Measurements from ENCODE around the gene ARL6.

The ARL6 gene

DNA sequence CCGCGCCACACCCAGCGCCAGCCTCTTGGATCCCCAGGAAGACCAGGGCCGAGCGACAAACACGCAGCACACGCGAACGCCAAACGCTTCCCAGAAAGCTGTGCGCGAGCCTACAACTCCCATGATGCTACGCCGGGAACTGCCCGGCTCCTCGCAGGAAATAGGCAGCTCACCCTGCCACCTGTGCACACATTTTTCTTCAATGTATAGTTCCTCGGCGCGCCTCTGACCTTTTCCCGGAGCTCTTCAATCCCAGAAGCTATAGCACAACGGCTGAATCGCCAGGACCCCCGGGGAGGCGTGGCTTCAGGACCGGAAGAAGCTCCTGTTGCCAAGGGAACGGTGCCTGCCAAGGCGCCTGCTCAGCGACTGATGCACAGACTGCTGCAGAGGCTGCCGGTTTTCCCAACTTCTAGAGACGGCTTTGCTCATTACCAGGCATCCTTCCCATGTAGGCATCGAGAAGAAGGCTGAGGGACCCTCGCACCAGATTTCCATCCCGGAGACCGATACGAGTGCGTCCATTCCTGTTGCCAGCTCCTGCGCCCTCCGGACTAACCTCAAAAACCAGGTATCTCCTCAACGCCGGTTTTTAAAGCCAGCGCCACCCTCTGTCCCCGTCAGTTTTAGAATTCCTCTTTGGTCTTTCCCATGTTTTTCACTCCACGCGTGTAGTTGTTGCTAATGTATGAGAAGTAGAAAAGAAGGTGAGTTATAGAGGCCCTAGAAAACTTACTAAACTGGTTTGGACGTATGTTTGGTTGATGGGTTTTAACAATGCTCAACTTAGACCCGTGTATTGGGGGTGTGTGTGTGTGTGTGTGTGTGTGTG, at the start of gene ARL6:
TSS of gene ARL6 (plus strand) at position 352 of the 832 bp plus-strand sequence. CDS start 3,350 bp downstream, outside the sequence.
- DNase-seq (ENCODE audit: low read depth, low spot score) = peak; percentile 61

DNA sequence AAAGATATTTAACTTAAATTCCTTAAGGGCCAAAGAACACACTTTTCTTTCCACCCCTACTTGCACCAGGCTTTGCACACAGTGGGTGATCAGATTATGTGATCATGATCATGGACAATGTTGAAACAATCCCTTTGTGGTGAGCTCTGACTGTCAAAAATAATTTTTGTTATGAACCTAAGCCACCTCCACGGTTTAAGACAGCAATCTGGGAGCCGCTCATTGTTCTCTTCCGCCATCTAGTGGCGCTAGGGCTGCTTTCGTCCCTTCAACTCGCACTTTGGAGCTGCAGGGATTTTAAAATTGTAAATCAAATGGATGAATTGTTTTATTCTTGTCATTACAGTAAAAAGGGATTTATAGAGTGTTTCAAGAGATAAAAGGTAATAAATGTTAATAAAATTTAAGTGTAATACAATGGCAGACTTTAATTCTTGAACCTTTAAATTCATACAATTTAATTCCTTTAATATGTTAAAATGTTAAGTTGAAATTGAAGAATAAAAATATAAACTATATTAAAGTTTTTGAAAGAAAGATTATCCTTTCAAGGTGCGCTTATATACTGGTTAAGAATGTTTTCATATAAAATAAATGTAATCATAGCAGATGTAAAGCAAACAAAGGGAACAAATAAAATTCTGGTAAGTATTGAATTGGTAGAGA, 45.3 kb upstream of the ARL6 start:
- peak; percentile 18 for DNase-seq (ENCODE audit: low read depth, low spot score)

- no peak for DNase-seq (ENCODE audit: low read depth, low spot score)
These were observed 44.1 kb upstream of the ARL6 start for GRCh38 chr3:97720417-97720816.

- DNase-seq (ENCODE audit: low read depth, low spot score) = no peak
These were observed 43.1 kb upstream of the ARL6 start for GRCh38 chr3:97721446-97721845.

DNA sequence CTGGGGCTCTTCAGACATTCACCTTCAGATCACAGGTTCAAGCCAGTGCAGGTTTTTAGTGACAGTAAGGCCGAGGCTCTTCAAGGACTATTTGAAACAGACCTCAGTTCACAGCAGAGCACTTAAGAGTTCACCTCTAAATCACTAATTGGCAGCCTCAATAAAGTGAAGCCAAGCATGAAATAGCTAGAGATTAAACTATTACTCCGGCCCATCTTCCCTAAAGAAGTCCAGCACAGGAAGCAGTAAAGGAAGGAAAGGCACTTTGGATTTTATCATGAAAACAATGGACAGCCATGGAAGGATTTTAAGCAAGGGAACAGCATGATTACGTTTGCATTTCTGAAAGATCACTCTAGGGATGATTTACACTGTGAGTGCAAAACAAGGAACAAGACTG, 27.6 kb upstream of the ARL6 start:
- DNase-seq (ENCODE audit: low read depth, low spot score) = no peak

DNA sequence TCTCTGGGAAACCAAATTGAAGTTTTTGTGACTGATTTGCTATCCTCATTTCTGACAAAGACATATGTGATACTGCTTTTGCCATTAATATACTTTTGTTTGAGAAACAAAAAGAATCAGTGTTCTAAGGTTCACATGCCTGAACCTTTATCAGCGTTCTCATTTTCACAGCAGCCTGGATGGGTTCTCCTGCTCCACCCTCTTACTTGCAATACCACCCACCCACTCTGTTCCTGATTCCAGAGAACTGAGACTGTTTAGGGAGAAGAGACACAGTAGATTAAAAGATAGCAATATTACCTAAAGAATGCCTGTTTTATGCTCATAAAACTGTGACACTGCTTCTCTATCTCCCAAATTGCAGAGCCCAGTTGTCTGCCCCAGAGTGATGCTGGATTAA, 25.8 kb upstream of the ARL6 start:
- no peak for DNase-seq (ENCODE audit: low read depth, low spot score)

DNA sequence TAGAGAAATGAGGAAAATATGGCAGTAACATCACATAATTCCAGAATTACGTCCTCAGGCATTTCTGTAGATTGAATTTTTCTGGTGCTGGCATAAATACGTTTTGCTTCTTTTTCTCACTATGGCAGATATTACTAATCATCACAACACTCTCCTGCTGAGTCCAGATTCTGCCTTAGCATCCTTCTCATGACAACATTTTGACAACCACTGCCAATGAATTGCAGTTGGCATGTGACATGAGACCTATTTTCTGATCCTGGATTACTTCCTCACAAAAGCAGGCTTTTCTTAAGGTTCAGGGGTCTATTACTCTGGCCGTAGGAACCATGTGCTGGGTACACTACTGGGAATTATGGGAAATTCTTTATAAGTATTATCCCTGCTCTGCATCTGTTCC, 22.5 kb upstream of the ARL6 start:
- DNase-seq (ENCODE audit: low read depth, low spot score) = no peak

GRCh38 chr3:97744289-97744688, 20.3 kb upstream of the ARL6 start:
- no peak for DNase-seq (ENCODE audit: low read depth, low spot score)

GRCh38 chr3:97763586-97764406, 762 bp upstream of the ARL6 start:
- DNase-seq (ENCODE audit: low read depth, low spot score) = no peak

GRCh38 chr3:97765336-97765735, 778 bp downstream of the ARL6 start:
- no peak for DNase-seq (ENCODE audit: low read depth, low spot score)

- DNase-seq (ENCODE audit: low read depth, low spot score) = no peak
These were observed 8.4 kb downstream of the ARL6 start for GRCh38 chr3:97772926-97773325.

- no peak for DNase-seq (ENCODE audit: low read depth, low spot score)
These were observed 13.6 kb downstream of the ARL6 start for GRCh38 chr3:97778152-97778551.

DNA sequence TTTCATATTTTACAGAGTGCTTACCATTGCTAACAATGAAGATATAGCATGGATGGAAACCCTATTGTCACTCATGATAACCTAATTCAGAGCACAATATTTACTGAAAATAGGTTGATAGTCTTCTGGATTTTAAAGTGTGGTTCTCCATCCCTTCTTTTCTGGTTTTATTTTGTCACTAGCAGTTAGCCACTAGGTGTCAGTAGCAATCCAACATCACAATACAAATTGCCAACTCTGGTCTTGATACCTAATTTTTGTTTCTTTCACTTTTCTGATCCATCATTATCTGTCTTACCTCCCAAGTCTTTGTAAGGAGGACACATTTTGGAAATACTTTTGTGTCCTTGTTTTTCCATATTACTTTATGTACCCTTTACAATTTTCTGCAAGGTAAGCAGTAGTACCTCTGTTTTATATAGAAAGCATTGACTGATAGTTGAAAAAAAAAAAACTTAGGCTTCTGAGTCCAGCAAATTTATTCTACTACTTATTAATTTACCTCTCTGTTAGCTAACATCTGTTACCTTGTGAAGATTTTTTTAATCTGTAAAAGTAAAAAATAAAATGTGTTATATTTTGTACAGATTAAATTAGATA, 29.0 kb downstream of the ARL6 start:
- DNase-seq (ENCODE audit: low read depth, low spot score) = peak; percentile 17

- DNase-seq (ENCODE audit: low read depth, low spot score) = no peak
These were observed 31.4 kb downstream of the ARL6 start for GRCh38 chr3:97795951-97796350.

DNA sequence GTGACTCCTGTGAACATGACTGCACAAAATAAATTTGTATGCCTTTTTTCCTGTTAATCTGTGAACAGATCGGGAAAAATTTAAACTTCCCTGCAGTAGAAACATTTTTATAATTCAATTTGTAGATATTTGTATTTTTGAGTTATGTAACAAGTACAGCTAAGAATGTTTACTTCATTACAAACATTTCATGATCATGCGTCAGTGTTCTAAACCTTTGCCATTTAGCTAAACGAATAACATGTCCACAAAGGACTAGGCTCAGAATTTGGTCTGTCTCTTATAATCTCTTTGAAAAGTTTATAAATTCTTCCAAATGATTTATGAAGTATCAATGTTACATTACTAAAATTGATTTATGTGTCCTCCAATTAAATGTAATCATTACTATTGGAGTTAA, 39.9 kb downstream of the ARL6 start:
- no peak for DNase-seq (ENCODE audit: low read depth, low spot score)

GRCh38 chr3:97810779-97811390, 46.3 kb downstream of the ARL6 start:
- DNase-seq (ENCODE audit: low read depth, low spot score) = no peak

GRCh38 chr3:97815149-97815917, 50.8 kb downstream of the ARL6 start:
- no peak for DNase-seq (ENCODE audit: low read depth, low spot score)

- DNase-seq (ENCODE audit: low read depth, low spot score) = no peak
These were observed 52.3 kb downstream of the ARL6 start for GRCh38 chr3:97816811-97817210.

DNA sequence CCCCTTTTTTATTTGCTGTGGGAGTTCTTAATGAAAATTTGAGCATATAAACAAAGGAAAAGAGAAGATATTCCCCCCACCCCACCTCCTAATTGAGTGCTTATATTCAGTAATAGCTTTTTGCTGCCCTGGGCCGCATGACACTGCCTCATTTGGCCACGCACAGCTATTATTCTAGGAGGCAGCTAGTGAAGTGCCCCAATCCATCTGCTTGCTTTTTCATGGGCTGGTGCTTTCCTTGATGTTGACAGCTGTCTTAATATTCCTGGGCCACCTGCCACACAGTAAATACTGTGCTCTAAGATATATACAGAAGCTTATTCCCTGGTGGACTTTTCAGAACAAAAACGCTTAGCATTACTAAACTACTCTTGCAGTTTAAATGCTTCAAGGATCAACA, 53.4 kb downstream of the ARL6 start:
- DNase-seq (ENCODE audit: low read depth, low spot score) = no peak

GRCh38 chr3:97820780-97821179, 56.2 kb downstream of the ARL6 start:
- DNase-seq (ENCODE audit: low read depth, low spot score) = no peak

Measured in brain pericyte (primary cell).